K562 (cell line): ENCODE measurements around the gene CELSR3.

Experiments
- NFYB ChIP-seq: IDR thresholded peaks from 2 replicates; pipeline ENCODE4 v1.6.1; 2011; ENCODE audit warnings: mild to moderate bottlenecking, moderate library complexity; ENCODE audit not compliant: insufficient read length; ENCODE audit errors: extremely low read depth
- TF ChIP-seq, protein P1 (sequence below): fragments of 450-650 bp; IDR thresholded peaks from 2 replicates; pipeline ENCODE4 v1.6.1; 2016; ENCODE audit warnings: missing biosample characterization, missing genetic modification characterization

GRCh38 chr3:48607519-48607918 lies 55.2 kb downstream of the CELSR3 start:
- TF ChIP-seq, protein P1, sequence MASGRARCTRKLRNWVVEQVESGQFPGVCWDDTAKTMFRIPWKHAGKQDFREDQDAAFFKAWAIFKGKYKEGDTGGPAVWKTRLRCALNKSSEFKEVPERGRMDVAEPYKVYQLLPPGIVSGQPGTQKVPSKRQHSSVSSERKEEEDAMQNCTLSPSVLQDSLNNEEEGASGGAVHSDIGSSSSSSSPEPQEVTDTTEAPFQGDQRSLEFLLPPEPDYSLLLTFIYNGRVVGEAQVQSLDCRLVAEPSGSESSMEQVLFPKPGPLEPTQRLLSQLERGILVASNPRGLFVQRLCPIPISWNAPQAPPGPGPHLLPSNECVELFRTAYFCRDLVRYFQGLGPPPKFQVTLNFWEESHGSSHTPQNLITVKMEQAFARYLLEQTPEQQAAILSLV (tag), result no peak
- no peak for TF ChIP-seq NFYB
